NCI-H82 treated with DMSO at 0.1 percent for 48 hours (cell line): ENCODE data around the gene RAB44.

Experiments used
- DNase-seq: peaks from one replicate; lab custom pipeline; 2025; ENCODE audit not compliant: unreplicated experiment; lab: John Stamatoyannopoulos, UW

RAB44 gene

GRCh38 chr6:36751091-36751490 is 53.5 kb downstream of the RAB44 start:
- DNase-seq = no peak

- no peak for DNase-seq
Observed at GRCh38 chr6:36751833-36752186, 54.2 kb downstream of the RAB44 start.

- DNase-seq = no peak
Observed at GRCh38 chr6:36752187-36752885, 54.7 kb downstream of the RAB44 start.

GRCh38 chr6:36752886-36753506 is 55.4 kb downstream of the RAB44 start:
- DNase-seq = no peak

- DNase-seq = no peak
Observed at GRCh38 chr6:36753671-36754405, 56.2 kb downstream of the RAB44 start.

- no peak for DNase-seq
Observed at GRCh38 chr6:36754582-36755434, 57.2 kb downstream of the RAB44 start.

- no peak for DNase-seq
Observed at GRCh38 chr6:36755435-36756348, 58.1 kb downstream of the RAB44 start.

- DNase-seq = no peak
Observed at GRCh38 chr6:36756786-36757185, 59.2 kb downstream of the RAB44 start.

GRCh38 chr6:36757206-36757605 is 59.6 kb downstream of the RAB44 start:
- no peak for DNase-seq

- DNase-seq = no peak
Observed at GRCh38 chr6:36757943-36758508, 60.4 kb downstream of the RAB44 start.

- DNase-seq = no peak
Observed at GRCh38 chr6:36758516-36759147, 61.0 kb downstream of the RAB44 start.

GRCh38 chr6:36759148-36759759 is 61.6 kb downstream of the RAB44 start:
- DNase-seq = peak; percentile 68

- DNase-seq = no peak
Observed at GRCh38 chr6:36760685-36761435, 63.2 kb downstream of the RAB44 start.

- no peak for DNase-seq
Observed at GRCh38 chr6:36762123-36762522, 64.5 kb downstream of the RAB44 start.

- no peak for DNase-seq
Observed at GRCh38 chr6:36765190-36765589, 67.6 kb downstream of the RAB44 start.

GRCh38 chr6:36765594-36766398 is 68.2 kb downstream of the RAB44 start:
- DNase-seq = peak; percentile 73

GRCh38 chr6:36766399-36766945 is 68.8 kb downstream of the RAB44 start:
- DNase-seq = no peak
